ENCODE measurements around the gene CTIF. TPM values are rescaled to one million over a fixed set of nuclear protein-coding genes. Genes with fewer than 3 reads are reported as not detected.

CTIF gene
- polyA plus RNA-seq, 1 of the 3 experiments (the other 2 are of a cell fraction), result 47.2 TPM

GRCh38 chr18:48821845-48822244, 283.0 kb downstream of the CTIF start:
- no peak overlapping the region for H3K4me2 ChIP-seq
- peaks cover 23 to 39% of the 10 kb centered on the region in 2 experiments for H3K36me3 ChIP-seq (replicated peaks in 1 of 2; ENCODE audit: control insufficient read depth in 1 of 2, insufficient read depth in 2 of 2, low read length in 1 of 2)
- no peaks in the 10 kb centered on the region for H4K20me1 ChIP-seq (ENCODE audit: insufficient read depth)
- no peak overlapping the region for H3K4me3 ChIP-seq (ENCODE audit: low read depth in 2 of 2, low read length in 1 of 2)
- ChIA-PET CTCF (interaction anchor here (0.7 kb wide), 1 partner anchor 96 kb away, joined by 3 read pairs; no protein-coding TSS in a partner anchor), POLR2A (no interaction called here)
- no peak overlapping the region for H2AFZ ChIP-seq (ENCODE audit: low read depth)
- no peak for DNase-seq
- H3K9me3 ChIP-seq, result peaks cover 6% of the 10 kb centered on the region; the same call in 1 of the 2 replicates
- 77% methylated on average over 4 of the region's 4 CpGs for WGBS (ENCODE audit: low lambda C conversion rate)
- no peak overlapping the region for H3K9ac ChIP-seq
- peaks cover 56% of the 10 kb centered on the region for H3K79me2 ChIP-seq (ENCODE audit: insufficient read depth)
- peaks cover 19% of the 10 kb centered on the region for H3F3A ChIP-seq (replicated peaks; ENCODE audit: insufficient read depth)
- H3K4me1 ChIP-seq (ENCODE audit: control insufficient read depth in 1 of 2, insufficient read depth in 2 of 2, low read depth in 1 of 2, low read length in 1 of 2), result peaks cover 4 to 8% of the 10 kb centered on the region in 2 experiments; a peak in 3 of 4 replicates
- H3K27ac ChIP-seq (ENCODE audit: low read depth in 2 of 2, low read length in 1 of 2), result no peak overlapping the region
- no peaks in the 10 kb centered on the region for H3K9me2 ChIP-seq
- H3K27me3 ChIP-seq (ENCODE audit: insufficient read depth), result no peaks in the 10 kb centered on the region
- TF ChIP-seq FOSL2 (IDR thresholded peaks at IDR 0.05; ENCODE audit: borderline replicate concordance, low read depth) (no peak), CTCF (IDR thresholded peaks at IDR 0.05) (no peak), RFX5 (IDR thresholded peaks at IDR 0.05; ENCODE audit: low read length) (no peak), YY1 (IDR thresholded peaks at IDR 0.05; ENCODE audit: low read depth) (no peak), EP300 (IDR thresholded peaks at IDR 0.05; ENCODE audit: borderline replicate concordance in 1 of 2, low read depth in 1 of 2, low read length in 1 of 2) (no peak), POLR2AphosphoS5 (IDR thresholded peaks at IDR 0.05; ENCODE audit: low read depth, low read length) (no peak), RXRA (IDR thresholded peaks at IDR 0.05; ENCODE audit: borderline replicate concordance, low read depth) (no peak), CHD2 (IDR thresholded peaks at IDR 0.05; ENCODE audit: low read length, partially characterized antibody) (no peak), SMC3 (IDR thresholded peaks at IDR 0.05; ENCODE audit: low read depth, low read length) (no peak), GABPA (IDR thresholded peaks at IDR 0.05; ENCODE audit: low read depth) (no peak), TEAD4 (IDR thresholded peaks at IDR 0.05; ENCODE audit: borderline replicate concordance, insufficient read depth) (no peak), FOXM1 (IDR thresholded peaks at IDR 0.05; ENCODE audit: low read depth) (no peak), NFIC (IDR thresholded peaks at IDR 0.05; ENCODE audit: borderline replicate concordance) (no peak), IRF3 (IDR thresholded peaks at IDR 0.05; ENCODE audit: low read depth, low read length) (no peak), NRF1 (IDR thresholded peaks at IDR 0.05; ENCODE audit: low read depth, low read length) (no peak), MEF2A (IDR thresholded peaks at IDR 0.05; ENCODE audit: borderline replicate concordance, low read depth) (no peak), TAF1 (IDR thresholded peaks at IDR 0.05; ENCODE audit: borderline replicate concordance, low read depth, low read length) (no peak), ELF1 (IDR thresholded peaks at IDR 0.05) (no peak), JUND (IDR thresholded peaks at IDR 0.05) (no peak), RCOR1 (IDR thresholded peaks at IDR 0.05; ENCODE audit: low read length) (no peak)

Measured in SK-N-SH (cell line).